ENCODE measurements around the gene SLC25A21.

Gene SLC25A21

DNA sequence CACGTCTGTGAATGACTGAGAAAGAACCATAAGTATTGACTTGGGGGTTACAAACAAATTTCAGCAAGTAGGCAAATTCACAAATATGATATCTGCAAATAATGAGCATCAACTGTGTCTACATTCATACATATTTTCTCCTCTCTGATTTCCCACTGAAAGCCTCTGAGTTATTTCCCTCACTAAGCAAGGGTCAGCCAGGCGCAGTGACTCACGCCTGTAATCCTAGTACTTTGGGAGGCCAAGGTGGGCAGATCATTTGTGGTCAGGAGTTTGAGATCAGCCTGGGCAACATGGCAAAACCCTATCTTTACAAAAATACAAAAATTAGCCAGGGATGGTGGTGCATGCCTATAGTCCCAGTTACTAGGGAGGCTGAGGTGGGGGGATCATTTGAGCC is 80.8 kb downstream of the SLC25A21 start:
- no peak for ATAC-seq
- TF ChIP-seq OSR1 (CRISPR knock-in tag; IDR thresholded peaks at IDR 0.05) (no peak), ZNF8 (CRISPR knock-in tag; IDR thresholded peaks at IDR 0.05) (no peak), ESRRG (CRISPR knock-in tag; IDR thresholded peaks at IDR 0.05) (no peak), TOX (CRISPR knock-in tag; IDR thresholded peaks at IDR 0.05; ENCODE audit: borderline replicate concordance) (no peak), TCF4 (CRISPR knock-in tag; IDR thresholded peaks at IDR 0.05; ENCODE audit: borderline replicate concordance) (no peak), SNAI2 (CRISPR knock-in tag; IDR thresholded peaks at IDR 0.05) (no peak), GLIS3 (CRISPR knock-in tag; IDR thresholded peaks at IDR 0.05) (no peak)
- TF ChIP-seq, protein P1, sequence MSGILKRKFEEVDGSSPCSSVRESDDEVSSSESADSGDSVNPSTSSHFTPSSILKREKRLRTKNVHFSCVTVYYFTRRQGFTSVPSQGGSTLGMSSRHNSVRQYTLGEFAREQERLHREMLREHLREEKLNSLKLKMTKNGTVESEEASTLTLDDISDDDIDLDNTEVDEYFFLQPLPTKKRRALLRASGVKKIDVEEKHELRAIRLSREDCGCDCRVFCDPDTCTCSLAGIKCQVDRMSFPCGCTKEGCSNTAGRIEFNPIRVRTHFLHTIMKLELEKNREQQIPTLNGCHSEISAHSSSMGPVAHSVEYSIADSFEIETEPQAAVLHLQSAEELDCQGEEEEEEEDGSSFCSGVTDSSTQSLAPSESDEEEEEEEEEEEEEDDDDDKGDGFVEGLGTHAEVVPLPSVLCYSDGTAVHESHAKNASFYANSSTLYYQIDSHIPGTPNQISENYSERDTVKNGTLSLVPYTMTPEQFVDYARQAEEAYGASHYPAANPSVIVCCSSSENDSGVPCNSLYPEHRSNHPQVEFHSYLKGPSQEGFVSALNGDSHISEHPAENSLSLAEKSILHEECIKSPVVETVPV (CRISPR knock-in tag; IDR thresholded peaks at IDR 0.05), result no peak
- TF ChIP-seq, protein P2, sequence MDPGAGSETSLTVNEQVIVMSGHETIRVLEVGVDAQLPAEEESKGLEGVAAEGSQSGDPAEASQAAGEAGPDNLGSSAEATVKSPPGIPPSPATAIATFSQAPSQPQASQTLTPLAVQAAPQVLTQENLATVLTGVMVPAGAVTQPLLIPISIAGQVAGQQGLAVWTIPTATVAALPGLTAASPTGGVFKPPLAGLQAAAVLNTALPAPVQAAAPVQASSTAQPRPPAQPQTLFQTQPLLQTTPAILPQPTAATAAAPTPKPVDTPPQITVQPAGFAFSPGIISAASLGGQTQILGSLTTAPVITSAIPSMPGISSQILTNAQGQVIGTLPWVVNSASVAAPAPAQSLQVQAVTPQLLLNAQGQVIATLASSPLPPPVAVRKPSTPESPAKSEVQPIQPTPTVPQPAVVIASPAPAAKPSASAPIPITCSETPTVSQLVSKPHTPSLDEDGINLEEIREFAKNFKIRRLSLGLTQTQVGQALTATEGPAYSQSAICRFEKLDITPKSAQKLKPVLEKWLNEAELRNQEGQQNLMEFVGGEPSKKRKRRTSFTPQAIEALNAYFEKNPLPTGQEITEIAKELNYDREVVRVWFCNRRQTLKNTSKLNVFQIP (CRISPR knock-in tag; IDR thresholded peaks at IDR 0.05; ENCODE audit: borderline replicate concordance, low read depth), result no peak

DNA sequence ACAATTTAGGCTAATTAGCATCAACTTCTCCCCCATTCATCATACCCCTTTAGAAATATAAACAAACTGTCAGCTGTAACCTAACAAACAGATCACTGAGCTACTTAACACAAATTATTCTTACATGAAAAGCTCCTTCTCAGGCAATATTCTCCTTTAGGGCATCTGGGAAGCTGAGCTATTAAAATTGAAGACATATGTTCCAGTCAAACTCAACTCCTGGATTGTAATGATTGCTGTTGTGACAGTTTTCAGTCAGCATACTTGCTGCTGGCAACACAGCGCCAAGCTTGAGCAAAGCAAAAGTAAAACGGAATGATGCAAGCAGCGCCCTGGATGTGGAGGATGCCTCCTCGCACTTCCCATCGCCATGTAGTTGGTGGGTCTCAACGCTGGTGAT is 82.4 kb downstream of the SLC25A21 start:
- TF ChIP-seq ZFP3 (CRISPR knock-in tag; IDR thresholded peaks at IDR 0.05) (no peak), ZC3H10 (CRISPR knock-in tag; IDR thresholded peaks at IDR 0.05) (no peak), CSDC2 (CRISPR knock-in tag; IDR thresholded peaks at IDR 0.05) (no peak), ZNF8 (CRISPR knock-in tag; IDR thresholded peaks at IDR 0.05) (no peak), TOX (CRISPR knock-in tag; IDR thresholded peaks at IDR 0.05; ENCODE audit: borderline replicate concordance) (no peak), ISL1 (CRISPR knock-in tag; IDR thresholded peaks at IDR 0.05) (no peak), ZNF70 (CRISPR knock-in tag; IDR thresholded peaks at IDR 0.05) (no peak)
- TF ChIP-seq, protein P3, sequence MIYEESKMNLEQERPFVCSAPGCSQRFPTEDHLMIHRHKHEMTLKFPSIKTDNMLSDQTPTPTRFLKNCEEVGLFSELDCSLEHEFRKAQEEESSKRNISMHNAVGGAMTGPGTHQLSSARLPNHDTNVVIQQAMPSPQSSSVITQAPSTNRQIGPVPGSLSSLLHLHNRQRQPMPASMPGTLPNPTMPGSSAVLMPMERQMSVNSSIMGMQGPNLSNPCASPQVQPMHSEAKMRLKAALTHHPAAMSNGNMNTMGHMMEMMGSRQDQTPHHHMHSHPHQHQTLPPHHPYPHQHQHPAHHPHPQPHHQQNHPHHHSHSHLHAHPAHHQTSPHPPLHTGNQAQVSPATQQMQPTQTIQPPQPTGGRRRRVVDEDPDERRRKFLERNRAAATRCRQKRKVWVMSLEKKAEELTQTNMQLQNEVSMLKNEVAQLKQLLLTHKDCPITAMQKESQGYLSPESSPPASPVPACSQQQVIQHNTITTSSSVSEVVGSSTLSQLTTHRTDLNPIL (CRISPR knock-in tag; IDR thresholded peaks at IDR 0.05; ENCODE audit: low read depth), result no peak
- TF ChIP-seq, protein P2 (CRISPR knock-in tag; IDR thresholded peaks at IDR 0.05; ENCODE audit: borderline replicate concordance, low read depth), result no peak
- ATAC-seq, result no peak

DNA sequence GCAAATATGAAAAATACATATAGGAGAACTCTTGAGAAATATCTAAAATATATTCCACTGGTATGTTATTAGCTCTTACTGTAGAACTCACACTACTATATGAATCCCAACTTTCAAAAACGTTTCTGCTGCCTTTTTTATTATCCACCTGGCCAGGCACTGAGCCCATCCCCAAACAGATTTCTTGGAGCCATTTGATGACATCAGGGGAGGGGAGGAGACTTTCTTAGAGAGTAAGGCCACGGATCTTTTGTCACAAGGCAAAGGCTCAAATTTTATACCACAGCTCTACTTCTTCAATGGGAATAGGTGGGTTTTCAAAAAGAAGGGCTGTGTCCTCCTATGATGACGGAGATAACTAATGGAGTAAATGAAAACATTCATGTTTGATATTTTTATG is 83.0 kb downstream of the SLC25A21 start:
- no peak for TF ChIP-seq GLIS3 (CRISPR knock-in tag; IDR thresholded peaks at IDR 0.05)
- no peak for TF ChIP-seq TOX (CRISPR knock-in tag; IDR thresholded peaks at IDR 0.05; ENCODE audit: borderline replicate concordance)
- ATAC-seq, result no peak

DNA sequence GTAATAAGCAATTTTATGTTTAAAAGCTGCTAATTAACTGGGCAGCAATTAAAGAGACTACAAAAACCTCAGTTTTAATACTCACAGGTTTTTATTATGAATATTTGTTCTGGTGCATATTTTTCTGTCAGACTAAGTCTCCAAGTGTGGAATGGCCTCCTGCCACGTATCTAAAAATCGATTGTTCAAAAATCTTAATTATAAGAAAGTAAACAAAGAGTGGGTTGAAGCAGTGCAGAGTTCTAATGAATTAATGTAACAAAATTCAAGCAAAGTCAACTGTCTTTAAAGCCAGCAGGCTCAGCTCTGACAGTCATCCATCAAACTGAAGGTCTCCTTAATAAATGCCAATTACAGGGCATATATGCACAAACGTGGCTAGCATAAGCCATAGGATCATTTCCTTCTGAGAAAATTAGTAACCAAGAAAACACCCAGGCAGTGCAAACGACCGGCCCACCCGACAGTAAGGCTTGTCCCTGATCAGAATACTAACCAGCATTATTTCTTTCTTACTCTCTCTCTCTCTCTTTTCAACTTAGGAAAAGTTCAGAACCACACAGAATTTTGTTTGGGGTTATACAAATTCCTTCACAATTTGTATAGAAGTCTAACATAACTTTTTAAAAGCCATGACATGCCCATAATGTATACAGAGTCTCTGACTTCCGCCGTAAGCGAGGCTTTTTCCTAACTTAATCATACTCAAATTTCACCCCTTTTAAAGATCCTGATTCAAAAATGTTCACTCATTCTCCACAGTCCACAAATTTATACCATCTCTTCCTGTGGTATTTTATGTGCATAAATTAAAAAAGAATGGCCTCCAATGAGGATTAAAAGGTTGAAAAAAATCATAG is 83.8 kb downstream of the SLC25A21 start:
- TF ChIP-seq, protein P3 (CRISPR knock-in tag; IDR thresholded peaks at IDR 0.05; ENCODE audit: low read depth), result no peak
- TF ChIP-seq PPARA (CRISPR knock-in tag; IDR thresholded peaks at IDR 0.05; ENCODE audit: borderline replicate concordance), result no peak
- TF ChIP-seq ISL1 (CRISPR knock-in tag; IDR thresholded peaks at IDR 0.05), result no peak
- TF ChIP-seq OSR1 (CRISPR knock-in tag; IDR thresholded peaks at IDR 0.05), result no peak
- no peak for TF ChIP-seq SNAI2 (CRISPR knock-in tag; IDR thresholded peaks at IDR 0.05)
- TF ChIP-seq, protein P1 (CRISPR knock-in tag; IDR thresholded peaks at IDR 0.05), result no peak
- TF ChIP-seq, protein P4, sequence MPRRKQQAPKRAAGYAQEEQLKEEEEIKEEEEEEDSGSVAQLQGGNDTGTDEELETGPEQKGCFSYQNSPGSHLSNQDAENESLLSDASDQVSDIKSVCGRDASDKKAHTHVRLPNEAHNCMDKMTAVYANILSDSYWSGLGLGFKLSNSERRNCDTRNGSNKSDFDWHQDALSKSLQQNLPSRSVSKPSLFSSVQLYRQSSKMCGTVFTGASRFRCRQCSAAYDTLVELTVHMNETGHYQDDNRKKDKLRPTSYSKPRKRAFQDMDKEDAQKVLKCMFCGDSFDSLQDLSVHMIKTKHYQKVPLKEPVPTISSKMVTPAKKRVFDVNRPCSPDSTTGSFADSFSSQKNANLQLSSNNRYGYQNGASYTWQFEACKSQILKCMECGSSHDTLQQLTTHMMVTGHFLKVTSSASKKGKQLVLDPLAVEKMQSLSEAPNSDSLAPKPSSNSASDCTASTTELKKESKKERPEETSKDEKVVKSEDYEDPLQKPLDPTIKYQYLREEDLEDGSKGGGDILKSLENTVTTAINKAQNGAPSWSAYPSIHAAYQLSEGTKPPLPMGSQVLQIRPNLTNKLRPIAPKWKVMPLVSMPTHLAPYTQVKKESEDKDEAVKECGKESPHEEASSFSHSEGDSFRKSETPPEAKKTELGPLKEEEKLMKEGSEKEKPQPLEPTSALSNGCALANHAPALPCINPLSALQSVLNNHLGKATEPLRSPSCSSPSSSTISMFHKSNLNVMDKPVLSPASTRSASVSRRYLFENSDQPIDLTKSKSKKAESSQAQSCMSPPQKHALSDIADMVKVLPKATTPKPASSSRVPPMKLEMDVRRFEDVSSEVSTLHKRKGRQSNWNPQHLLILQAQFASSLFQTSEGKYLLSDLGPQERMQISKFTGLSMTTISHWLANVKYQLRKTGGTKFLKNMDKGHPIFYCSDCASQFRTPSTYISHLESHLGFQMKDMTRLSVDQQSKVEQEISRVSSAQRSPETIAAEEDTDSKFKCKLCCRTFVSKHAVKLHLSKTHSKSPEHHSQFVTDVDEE (CRISPR knock-in tag; IDR thresholded peaks at IDR 0.05), result no peak
- TF ChIP-seq ESRRG (CRISPR knock-in tag; IDR thresholded peaks at IDR 0.05), result no peak
- no peak for TF ChIP-seq TCF4 (CRISPR knock-in tag; IDR thresholded peaks at IDR 0.05; ENCODE audit: borderline replicate concordance)
- no peak for ATAC-seq
